K562 (cell line): Measurements from ENCODE around the gene TTC38. TPM values are rescaled to one million over a fixed set of nuclear protein-coding genes. Genes with fewer than 3 reads are reported as not detected.

ENCODE experiments used
- ATAC-seq: fragments of 200-7000 bp; cut with Tn5 transposase; 3 replicates; pipeline ENCODE4 v1.9.1; 2020; ENCODE audit warnings: moderate library complexity
- BruUV-seq: library from RNA; stranded (reverse); fragments of 400-500 nt; replicated peaks from 2 replicates; lab custom pipeline; 2021; lab: Mats Ljungman, UMichigan
- CTCF ChIA-PET: fragments of 300-600 bp; formaldehyde crosslinking; extraction: SDS; loops from one replicate; lab custom pipeline; 2021; ENCODE audit warnings: low intra/inter-chr PET ratio; lab: Yijun Ruan, JAX
- POLR2A ChIA-PET: fragments of 300-600, 350-650 bp; sonication (Branson Sonifier 250); formaldehyde crosslinking; extraction: SDS; loops from one replicate; lab custom pipeline; 2021; ENCODE audit warnings: antibody characterized with exemption, inconsistent platforms; lab: Yijun Ruan, JAX
- DNase-seq, 4 experiments: peaks; one replicate each; pipeline versions ENCODE4 v3.0.0 to v3.0.0-alpha.2; 2011 to 2018; ENCODE audit warnings: low spot score in 3 of 4, mixed read lengths in 3 of 4; ENCODE audit errors: extremely low read depth in 1 of 4
- FAIRE-seq: peaks from 2 replicates; lab custom pipeline; 2011; peaks lifted over from hg19 to GRCh38; lab: Jason Lieb, UNC
- H2AFZ ChIP-seq: 2 replicates; pipeline ENCODE4 v1.6.0; 2011; ENCODE audit warnings: low read depth, low read length, control low read depth, inconsistent platforms
- H3K27ac ChIP-seq: fragments of 200-600 bp; 3 replicates; pipeline ENCODE4 v1.8.0; 2011; ENCODE audit warnings: low read depth, mild to moderate bottlenecking, control low read depth, inconsistent platforms, low read length, moderate library complexity, mixed read lengths; ENCODE audit errors: extremely low read depth
- H3K27me3 ChIP-seq, 2 experiments: fragments of 300-600 bp in 1 of 2; 2 replicates in 1 of 2; 3 replicates in 1 of 2; pipeline versions ENCODE4 v1.6.0 to v1.8.0; 2011; ENCODE audit warnings: inconsistent platforms in 2 of 2, low read length in 2 of 2, mild to moderate bottlenecking in 1 of 2, mixed read lengths in 1 of 2, moderate library complexity in 1 of 2; ENCODE audit not compliant: control insufficient read depth in 2 of 2, insufficient read depth in 2 of 2
- H3K36me3 ChIP-seq: fragments of 300-600 bp; 3 replicates; pipeline ENCODE4 v1.8.0; 2011; ENCODE audit warnings: mild to moderate bottlenecking, low read length, inconsistent platforms; ENCODE audit not compliant: control insufficient read depth, insufficient read depth
- H3K4me1 ChIP-seq, 2 experiments: fragments of 200-600 bp in 1 of 2; replicated peaks in 1 of 2; 2 replicates in 1 of 2; 3 replicates in 1 of 2; pipeline versions ENCODE4 v1.5.1 to v1.8.0; 2011; ENCODE audit warnings: inconsistent platforms in 2 of 2, low read length in 2 of 2, mild to moderate bottlenecking in 1 of 2, mixed read lengths in 1 of 2, moderate library complexity in 1 of 2; ENCODE audit not compliant: control insufficient read depth in 2 of 2, insufficient read depth in 2 of 2
- H3K4me2 ChIP-seq: 2 replicates; pipeline ENCODE4 v1.6.1; 2011; ENCODE audit warnings: low read length, control low read depth, inconsistent platforms, mixed read lengths; ENCODE audit not compliant: insufficient read depth
- H3K4me3 ChIP-seq: fragments of 200-600 bp; sonication (generic), shearing (Covaris generic); 2 replicates; pipeline ENCODE4 v1.5.1; 2016; ENCODE audit warnings: control low read depth, inconsistent platforms
- H3K79me2 ChIP-seq: fragments of 200-600 bp; 3 replicates; pipeline ENCODE4 v1.8.0; 2011; ENCODE audit warnings: low read length, inconsistent platforms; ENCODE audit not compliant: control insufficient read depth, insufficient read depth
- H3K9ac ChIP-seq, 2 experiments: 2 replicates each; pipeline versions ENCODE4 v1.6.0 to v1.6.1; 2011; ENCODE audit warnings: low read depth in 2 of 2, low read length in 2 of 2, control low read depth in 1 of 2, inconsistent platforms in 1 of 2, mild to moderate bottlenecking in 1 of 2, mixed read lengths in 1 of 2; ENCODE audit not compliant: insufficient read depth in 1 of 2
- H3K9me1 ChIP-seq: one replicate; pipeline ENCODE4 v1.6.0; 2011; ENCODE audit warnings: inconsistent platforms, mild to moderate bottlenecking, low read length, moderate library complexity; ENCODE audit not compliant: control insufficient read depth, insufficient read depth
- H3K9me3 ChIP-seq: replicated peaks from 2 replicates; pipeline ENCODE4 v1.5.1; 2011; ENCODE audit warnings: low read depth, low read length, inconsistent platforms; ENCODE audit not compliant: control insufficient read depth, insufficient read depth
- H4K20me1 ChIP-seq: replicated peaks from 2 replicates; pipeline ENCODE4 v1.6.1; 2011; ENCODE audit warnings: low read length, inconsistent platforms, mixed read lengths; ENCODE audit not compliant: control insufficient read depth, insufficient read depth
- POLR2G ChIP-seq: fragments of 200-400 bp; formaldehyde crosslinking; IDR thresholded peaks from 2 replicates; pipeline ENCODE4 v1.6.1; 2017; ENCODE audit warnings: low read depth, mild to moderate bottlenecking, antibody characterized with exemption, low read length, moderate library complexity
- WGBS: fragments of 100-300 bp; shearing (Covaris generic); methylation state at CpG from one replicate; pipeline ENCODE4 v1.1.6; 2016; ENCODE audit warnings: low coverage, mixed read lengths; ENCODE audit not compliant: insufficient coverage; ENCODE audit errors: missing lambda C conversion rate; 5-methylcytosine and 5-hydroxymethylcytosine counted together
- in situ Hi-C: fragments of 300-500 bp; cut with MboI; formaldehyde crosslinking; loops from 4 replicates; pipeline ENCODE4 v1.15.0; 2018; ENCODE audit warnings: inconsistent platforms, mixed read lengths
- intact Hi-C: fragments of 100-400 bp; cut with micrococcal nuclease; formaldehyde crosslinking; loops from 2 replicates; pipeline ENCODE4 v1.14.2; 2022
- polyA plus RNA-seq, 8 experiments: library from polyadenylated mRNA; depleted of rRNA in 4 of 8; stranded (reverse) in 5 of 8; unstranded in 3 of 8; fragments of >200 nt; fragmentation: Nextera tagmentation in 2 of 8; fragmentation: Illumina TruSeq in 1 of 8; extraction: Ambion mirVana in 2 of 8; extraction: Trizol in 1 of 8; gene quantifications; 2 replicates each; pipeline versions ENCODE4 v1.2.1 to v1.2.3, GENCODE V29; 2011 to 2014; ENCODE audit warnings: inconsistent platforms in 1 of 8, missing spikeins in 1 of 8
- total RNA-seq, 7 experiments: library from RNA; depleted of rRNA in 6 of 7; stranded (reverse); fragments of >200 nt in 6 of 7; fragmentation: Illumina TruSeq in 2 of 7; extraction: Trizol in 2 of 7; gene quantifications; 2 replicates each; pipeline versions ENCODE4 v1.2.1 to v1.2.3, GENCODE V29; 2011 to 2021; ENCODE audit warnings: low replicate concordance in 1 of 7
- TF ChIP-seq, protein P1 (sequence below), 2 experiments: fragments of 150-350 bp in 1 of 2; IDR thresholded peaks; 2 replicates each; pipeline ENCODE4 v1.6.1; 2012 to 2016; ENCODE audit warnings: low read depth in 2 of 2, low read length in 2 of 2, mild to moderate bottlenecking in 1 of 2, moderate library complexity in 1 of 2
- TF ChIP-seq, protein P2 (sequence below): sonication (generic); formaldehyde crosslinking; IDR thresholded peaks from 2 replicates; pipeline ENCODE4 v1.4.0; 2020; ENCODE audit warnings: mild to moderate bottlenecking, missing genetic modification reagents

TTC38 gene
- total and polyA plus RNA-seq, 9 of the 15 experiments (the other 6 are each of a cell fraction or from before 2014, with no cell fraction given) = 0.84 to 28.4 (median 18.1) TPM

DNA sequence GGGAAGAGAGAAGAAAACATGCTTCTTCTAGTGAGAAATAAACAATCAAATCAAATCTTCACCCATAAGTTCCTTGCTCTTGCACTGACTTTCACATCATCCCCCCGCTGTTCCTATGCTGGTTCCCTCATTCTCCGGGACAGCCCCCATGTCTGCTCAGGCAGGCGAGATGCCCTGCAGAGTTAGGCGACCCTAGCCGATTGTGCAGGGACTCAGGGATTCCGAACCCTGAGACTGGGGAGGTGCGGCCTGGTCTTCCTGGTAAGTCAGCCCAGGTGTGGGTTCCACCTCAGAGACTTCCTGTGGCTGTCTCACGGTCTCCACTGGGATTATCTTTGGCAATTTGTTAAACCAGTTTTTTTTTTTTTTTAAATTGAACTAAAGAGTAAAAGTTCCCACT is 6.6 kb downstream of the TTC38 start:
- no TSS peak for BruUV-seq
- TF ChIP-seq, protein P1, sequence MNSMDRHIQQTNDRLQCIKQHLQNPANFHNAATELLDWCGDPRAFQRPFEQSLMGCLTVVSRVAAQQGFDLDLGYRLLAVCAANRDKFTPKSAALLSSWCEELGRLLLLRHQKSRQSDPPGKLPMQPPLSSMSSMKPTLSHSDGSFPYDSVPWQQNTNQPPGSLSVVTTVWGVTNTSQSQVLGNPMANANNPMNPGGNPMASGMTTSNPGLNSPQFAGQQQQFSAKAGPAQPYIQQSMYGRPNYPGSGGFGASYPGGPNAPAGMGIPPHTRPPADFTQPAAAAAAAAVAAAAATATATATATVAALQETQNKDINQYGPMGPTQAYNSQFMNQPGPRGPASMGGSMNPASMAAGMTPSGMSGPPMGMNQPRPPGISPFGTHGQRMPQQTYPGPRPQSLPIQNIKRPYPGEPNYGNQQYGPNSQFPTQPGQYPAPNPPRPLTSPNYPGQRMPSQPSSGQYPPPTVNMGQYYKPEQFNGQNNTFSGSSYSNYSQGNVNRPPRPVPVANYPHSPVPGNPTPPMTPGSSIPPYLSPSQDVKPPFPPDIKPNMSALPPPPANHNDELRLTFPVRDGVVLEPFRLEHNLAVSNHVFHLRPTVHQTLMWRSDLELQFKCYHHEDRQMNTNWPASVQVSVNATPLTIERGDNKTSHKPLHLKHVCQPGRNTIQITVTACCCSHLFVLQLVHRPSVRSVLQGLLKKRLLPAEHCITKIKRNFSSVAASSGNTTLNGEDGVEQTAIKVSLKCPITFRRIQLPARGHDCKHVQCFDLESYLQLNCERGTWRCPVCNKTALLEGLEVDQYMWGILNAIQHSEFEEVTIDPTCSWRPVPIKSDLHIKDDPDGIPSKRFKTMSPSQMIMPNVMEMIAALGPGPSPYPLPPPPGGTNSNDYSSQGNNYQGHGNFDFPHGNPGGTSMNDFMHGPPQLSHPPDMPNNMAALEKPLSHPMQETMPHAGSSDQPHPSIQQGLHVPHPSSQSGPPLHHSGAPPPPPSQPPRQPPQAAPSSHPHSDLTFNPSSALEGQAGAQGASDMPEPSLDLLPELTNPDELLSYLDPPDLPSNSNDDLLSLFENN (IDR thresholded peaks at IDR 0.05; ENCODE audit: low read depth in 2 of 2, low read length in 2 of 2) = no peak
- no peak for TF ChIP-seq POLR2G
- TF ChIP-seq, protein P2, sequence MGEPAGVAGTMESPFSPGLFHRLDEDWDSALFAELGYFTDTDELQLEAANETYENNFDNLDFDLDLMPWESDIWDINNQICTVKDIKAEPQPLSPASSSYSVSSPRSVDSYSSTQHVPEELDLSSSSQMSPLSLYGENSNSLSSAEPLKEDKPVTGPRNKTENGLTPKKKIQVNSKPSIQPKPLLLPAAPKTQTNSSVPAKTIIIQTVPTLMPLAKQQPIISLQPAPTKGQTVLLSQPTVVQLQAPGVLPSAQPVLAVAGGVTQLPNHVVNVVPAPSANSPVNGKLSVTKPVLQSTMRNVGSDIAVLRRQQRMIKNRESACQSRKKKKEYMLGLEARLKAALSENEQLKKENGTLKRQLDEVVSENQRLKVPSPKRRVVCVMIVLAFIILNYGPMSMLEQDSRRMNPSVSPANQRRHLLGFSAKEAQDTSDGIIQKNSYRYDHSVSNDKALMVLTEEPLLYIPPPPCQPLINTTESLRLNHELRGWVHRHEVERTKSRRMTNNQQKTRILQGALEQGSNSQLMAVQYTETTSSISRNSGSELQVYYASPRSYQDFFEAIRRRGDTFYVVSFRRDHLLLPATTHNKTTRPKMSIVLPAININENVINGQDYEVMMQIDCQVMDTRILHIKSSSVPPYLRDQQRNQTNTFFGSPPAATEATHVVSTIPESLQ (CRISPR knock-in tag) = no peak
- TF ChIP-seq, all 486 proteins: peak for 0
- 95% methylated on average over 4 of the region's 8 CpGs for WGBS
- Histone ChIP-seq H4K20me1 (no peaks in the 10 kb centered on the region), H3K79me2 (peaks cover 3% of the 10 kb centered on the region; the same call in 2 of the 3 replicates), H3K9me3 (no peaks in the 10 kb centered on the region), H3K27me3 (no peaks in the 10 kb centered on the region), H3K9ac (no peak overlapping the region), H3K9me1 (peaks cover under 1% of the 10 kb centered on the region), H3K27ac (no peak overlapping the region), H3K4me3 (no peak overlapping the region), H3K4me2 (no peak overlapping the region), H3K4me1 (peaks cover 0 to 6% of the 10 kb centered on the region in 2 experiments; a peak in 3 of 5 replicates), H3K36me3 (peaks cover 64% of the 10 kb centered on the region; the same call in 2 of the 3 replicates), H2AFZ (no peak overlapping the region)
- ATAC-seq (no peak), DNase-seq (no peak), FAIRE-seq (no peak)
- ChIA-PET CTCF (no interaction called here), POLR2A (interaction anchor here (0.7 kb wide), 1 partner anchor 16 kb away, joined by 3 read pairs; no protein-coding TSS in a partner anchor)
- intact Hi-C loops (no loop called here), in situ Hi-C loops (no loop called here)
